Endothelial cell of umbilical vein (primary cell): ENCODE results near the gene RUNDC3A.

ENCODE experiments used
- EZH2 ChIP-seq: IDR thresholded peaks from 2 replicates; pipeline ENCODE4 v1.6.1; 2012; ENCODE audit warnings: borderline replicate concordance, low read depth, mild to moderate bottlenecking, moderate library complexity, low read length, inconsistent platforms; ENCODE audit not compliant: severe bottlenecking
- POLR2A ChIP-seq: IDR thresholded peaks from 2 replicates; pipeline ENCODE4 v1.6.1; 2012; ENCODE audit warnings: low read depth, mild to moderate bottlenecking, control low read depth, low read length

DNA sequence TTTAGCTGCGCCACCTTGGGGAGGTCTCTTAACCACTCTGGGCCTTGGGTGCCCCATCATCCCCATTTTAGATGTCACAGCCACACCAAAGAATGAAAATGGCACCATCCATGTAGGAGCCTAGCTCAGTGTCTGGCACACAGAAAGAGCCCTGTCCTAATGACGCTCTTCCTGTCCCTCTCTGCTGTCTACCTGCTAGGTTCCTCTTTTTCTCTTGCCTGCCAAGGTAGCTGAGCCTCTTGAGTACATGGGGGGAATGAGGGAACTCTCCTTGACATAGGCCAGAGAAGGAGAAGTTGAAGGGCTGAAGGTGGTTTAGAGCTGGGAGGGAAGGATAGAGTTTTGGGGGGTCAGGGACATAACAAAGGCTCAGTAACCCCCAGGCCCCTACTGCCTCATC lies 1.8 kb downstream of the RUNDC3A start:
- TF ChIP-seq POLR2A = no peak
- no peak for TF ChIP-seq EZH2
